HepG2 (cell line): ENCODE results near the gene HSPA1L. TPM values are rescaled to one million over a fixed set of nuclear protein-coding genes. Genes with fewer than 3 reads are reported as not detected.
A peak's percentile ranks its signal among the peaks of the same experiment; 100 is the strongest.

ENCODE experiments used
- ATAD3A ChIP-seq: sonication (generic); formaldehyde crosslinking; IDR thresholded peaks from 2 replicates; pipeline ENCODE4 v1.4.0; 2020; ENCODE audit warnings: missing genetic modification reagents
- BHLHE40 ChIP-seq: IDR thresholded peaks from 2 replicates; pipeline ENCODE4 v1.6.1; 2011; ENCODE audit warnings: low read length, improper control_type of control experiment
- CC2D1A ChIP-seq: sonication (generic); formaldehyde crosslinking; IDR thresholded peaks from 2 replicates; pipeline ENCODE4 v1.8.1; 2023; ENCODE audit warnings: mild to moderate bottlenecking, missing genetic modification reagents
- DR1 ChIP-seq: sonication (generic); formaldehyde crosslinking; IDR thresholded peaks from 2 replicates; pipeline ENCODE4 v1.8.0; 2021; ENCODE audit warnings: mild to moderate bottlenecking, missing genetic modification reagents, inconsistent platforms
- EHMT2 ChIP-seq: fragments of 200-600 bp; sonication (generic); IDR thresholded peaks from 2 replicates; pipeline ENCODE4 v1.7.0; 2017; ENCODE audit warnings: antibody characterized with exemption, low read depth, low read length, borderline replicate concordance
- EP300 ChIP-seq, 3 experiments: sonication (generic) in 1 of 3; formaldehyde crosslinking in 1 of 3; IDR thresholded peaks; 2 replicates each; pipeline versions ENCODE4 v1.5.1 to v1.6.1; 2011 to 2020; ENCODE audit warnings: low read depth in 2 of 3, low read length in 2 of 3, borderline replicate concordance in 1 of 3, improper control_type of control experiment in 1 of 3, mild to moderate bottlenecking in 1 of 3, missing genetic modification reagents in 1 of 3, moderate library complexity in 1 of 3
- FOSL2 ChIP-seq: sonication (generic); formaldehyde crosslinking; IDR thresholded peaks from 2 replicates; pipeline ENCODE4 v1.4.0; 2020; ENCODE audit warnings: missing genetic modification reagents
- KDM2A ChIP-seq: sonication (generic); formaldehyde crosslinking; IDR thresholded peaks from 2 replicates; pipeline ENCODE4 v1.4.0; 2020; ENCODE audit warnings: low read depth, missing genetic modification reagents, borderline replicate concordance
- KLF15 ChIP-seq: sonication (generic); formaldehyde crosslinking; IDR thresholded peaks from 2 replicates; pipeline ENCODE4 v1.8.1; 2023; ENCODE audit warnings: borderline replicate concordance, mild to moderate bottlenecking, inconsistent platforms, missing genetic modification reagents, mixed read lengths
- NR2C2 ChIP-seq: sonication (generic); formaldehyde crosslinking; IDR thresholded peaks from 2 replicates; pipeline ENCODE4 v1.4.0; 2020; ENCODE audit warnings: missing genetic modification reagents, mild to moderate bottlenecking, moderate library complexity, borderline replicate concordance
- PAX8 ChIP-seq: sonication (generic); formaldehyde crosslinking; IDR thresholded peaks from 2 replicates; pipeline ENCODE4 v1.8.0; 2022; ENCODE audit warnings: mild to moderate bottlenecking, missing genetic modification reagents, borderline replicate concordance
- POLR2G ChIP-seq: fragments of 200-400 bp; formaldehyde crosslinking; IDR thresholded peaks from 2 replicates; pipeline ENCODE4 v1.6.1; 2018; ENCODE audit warnings: mild to moderate bottlenecking, low read depth, low read length, moderate library complexity
- SKI ChIP-seq: fragments of 450-650 bp; IDR thresholded peaks from one replicate; pipeline ENCODE4 v1.6.1; 2018; ENCODE audit warnings: mild to moderate bottlenecking; ENCODE audit not compliant: partially characterized antibody
- TAF1 ChIP-seq: sonication (generic); formaldehyde crosslinking; IDR thresholded peaks from 2 replicates; pipeline ENCODE4 v1.4.0; 2020; ENCODE audit warnings: missing genetic modification reagents
- ZBTB7A ChIP-seq: sonication (generic); formaldehyde crosslinking; IDR thresholded peaks from 2 replicates; pipeline ENCODE4 v1.8.0; 2022; ENCODE audit warnings: mild to moderate bottlenecking, missing genetic modification reagents
- ZFP82 ChIP-seq: sonication (generic); formaldehyde crosslinking; IDR thresholded peaks from 2 replicates; pipeline ENCODE4 v1.5.1; 2020; ENCODE audit warnings: mild to moderate bottlenecking, missing genetic modification reagents, borderline replicate concordance
- ZNF232 ChIP-seq: sonication (generic); formaldehyde crosslinking; IDR thresholded peaks from 2 replicates; pipeline ENCODE4 v1.4.0; 2020; ENCODE audit warnings: missing genetic modification reagents, borderline replicate concordance
- ZNF251 ChIP-seq: sonication (generic); formaldehyde crosslinking; IDR thresholded peaks from 2 replicates; pipeline ENCODE4 v1.9.0; 2021; ENCODE audit warnings: mild to moderate bottlenecking, missing genetic modification reagents
- ZNF616 ChIP-seq: sonication (generic); formaldehyde crosslinking; IDR thresholded peaks from 2 replicates; pipeline ENCODE4 v1.5.0; 2020; ENCODE audit warnings: low read depth, mild to moderate bottlenecking, missing genetic modification reagents
- polyA plus RNA-seq, 8 experiments: library from polyadenylated mRNA; depleted of rRNA in 3 of 8; stranded (reverse) in 7 of 8; unstranded in 1 of 8; fragments of >200 nt; fragmentation: Illumina TruSeq in 4 of 8; extraction: Trizol in 4 of 8; gene quantifications; 2 replicates each; pipeline versions ENCODE4 v1.2.1 to v1.2.3, GENCODE V29; 2011 to 2016; ENCODE audit warnings: low read depth in 4 of 8, missing spikeins in 1 of 8, mixed read lengths in 1 of 8; ENCODE audit not compliant: insufficient read depth in 1 of 8
- total RNA-seq, 5 experiments: library from RNA; depleted of rRNA; stranded (reverse); fragments of >200 nt; fragmentation: Illumina TruSeq; extraction: Trizol; gene quantifications; 2 replicates each; pipeline ENCODE4 v1.2.3, GENCODE V29; 2016; ENCODE audit warnings: low read depth in 1 of 5
- TF ChIP-seq, protein P1 (sequence below): sonication (generic); formaldehyde crosslinking; conservative IDR thresholded peaks from 2 replicates; pipeline ENCODE4 v1.4.0; 2020; ENCODE audit warnings: missing genetic modification reagents
- TF ChIP-seq, protein P2 (sequence below): sonication (generic); formaldehyde crosslinking; IDR thresholded peaks from 2 replicates; pipeline ENCODE4 v1.5.1; 2020; ENCODE audit warnings: missing genetic modification reagents, mild to moderate bottlenecking, borderline replicate concordance
- TF ChIP-seq, protein P3 (sequence below): sonication (generic); formaldehyde crosslinking; IDR thresholded peaks from 2 replicates; pipeline ENCODE4 v1.5.1; 2020; ENCODE audit warnings: mild to moderate bottlenecking, missing genetic modification reagents, moderate library complexity

The HSPA1L gene
- total and polyA plus RNA-seq, 2 of the 13 experiments (the other 11 are each of a cell fraction or from before 2014, with no cell fraction given) = 0.55 to 1.0 TPM

DNA sequence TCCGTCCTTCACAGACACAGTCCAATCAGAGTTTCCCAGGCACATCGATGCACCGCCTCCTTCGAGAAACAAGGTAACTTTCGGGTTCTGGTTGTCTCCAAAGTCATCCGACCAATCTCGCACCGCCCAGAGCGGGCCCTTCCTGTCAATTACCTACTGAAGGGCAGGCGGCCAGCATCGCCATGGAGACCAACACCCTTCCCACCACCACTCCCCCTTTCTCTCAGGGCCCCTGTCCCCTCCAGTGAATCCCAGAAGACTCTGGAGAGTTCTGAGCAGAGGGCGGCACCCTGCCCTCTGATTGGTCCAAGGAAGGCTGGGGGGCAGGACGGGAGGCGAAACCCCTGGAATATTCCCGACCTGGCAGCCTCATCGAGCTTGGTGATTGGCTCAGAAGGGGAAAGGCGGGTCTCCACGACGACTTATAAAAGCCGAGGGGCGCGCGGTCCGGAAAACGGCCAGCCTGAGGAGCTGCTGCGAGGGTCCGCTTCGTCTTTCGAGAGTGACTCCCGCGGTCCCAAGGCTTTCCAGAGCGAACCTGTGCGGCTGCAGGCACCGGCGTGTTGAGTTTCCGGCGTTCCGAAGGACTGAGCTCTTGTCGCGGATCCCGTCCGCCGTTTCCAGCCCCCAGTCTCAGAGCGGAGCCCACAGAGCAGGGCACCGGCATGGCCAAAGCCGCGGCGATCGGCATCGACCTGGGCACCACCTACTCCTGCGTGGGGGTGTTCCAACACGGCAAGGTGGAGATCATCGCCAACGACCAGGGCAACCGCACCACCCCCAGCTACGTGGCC, 12.4 kb upstream of the HSPA1L start, which contains the start of gene HSPA1B (continued):
- peak; percentile 98 for TF ChIP-seq DR1 (CRISPR knock-in tag)
- peak; percentile 30 for TF ChIP-seq SKI
- peak; percentile 100 for TF ChIP-seq POLR2G
- TF ChIP-seq ZBTB7A = peak; percentile 77; the same call in 1 of the 2 replicates
- TF ChIP-seq, protein P1, sequence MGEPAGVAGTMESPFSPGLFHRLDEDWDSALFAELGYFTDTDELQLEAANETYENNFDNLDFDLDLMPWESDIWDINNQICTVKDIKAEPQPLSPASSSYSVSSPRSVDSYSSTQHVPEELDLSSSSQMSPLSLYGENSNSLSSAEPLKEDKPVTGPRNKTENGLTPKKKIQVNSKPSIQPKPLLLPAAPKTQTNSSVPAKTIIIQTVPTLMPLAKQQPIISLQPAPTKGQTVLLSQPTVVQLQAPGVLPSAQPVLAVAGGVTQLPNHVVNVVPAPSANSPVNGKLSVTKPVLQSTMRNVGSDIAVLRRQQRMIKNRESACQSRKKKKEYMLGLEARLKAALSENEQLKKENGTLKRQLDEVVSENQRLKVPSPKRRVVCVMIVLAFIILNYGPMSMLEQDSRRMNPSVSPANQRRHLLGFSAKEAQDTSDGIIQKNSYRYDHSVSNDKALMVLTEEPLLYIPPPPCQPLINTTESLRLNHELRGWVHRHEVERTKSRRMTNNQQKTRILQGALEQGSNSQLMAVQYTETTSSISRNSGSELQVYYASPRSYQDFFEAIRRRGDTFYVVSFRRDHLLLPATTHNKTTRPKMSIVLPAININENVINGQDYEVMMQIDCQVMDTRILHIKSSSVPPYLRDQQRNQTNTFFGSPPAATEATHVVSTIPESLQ (CRISPR knock-in tag) = no peak
- peak; percentile 69; the same call in 1 of the 2 replicates for TF ChIP-seq ATAD3A (CRISPR knock-in tag)
- TF ChIP-seq EHMT2 = no peak
- TF ChIP-seq BHLHE40 = 0 out of 2 replicates have a peak, but pooled peaks have one; percentile 22
- TF ChIP-seq CC2D1A (CRISPR knock-in tag) = no peak
- peak in 1 of 2 experiments; percentile 82; a peak in 2 of 4 replicates for TF ChIP-seq EP300 (IDR thresholded peaks at IDR 0.05; ENCODE audit: low read depth in 2 of 2, low read length in 2 of 2)
- peak; percentile 26; the same call in 1 of the 2 replicates for TF ChIP-seq EP300 (CRISPR knock-in tag; IDR thresholded peaks at IDR 0.05; ENCODE audit: borderline replicate concordance)
- TF ChIP-seq KLF15 (CRISPR knock-in tag) = peak; percentile 56; the same call in 1 of the 2 replicates
- peak; percentile 97 for TF ChIP-seq TAF1 (CRISPR knock-in tag)
- TF ChIP-seq ZNF616 (CRISPR knock-in tag) = peak; percentile 69; the same call in 1 of the 2 replicates
- no peak; the same call in 1 of the 2 replicates for TF ChIP-seq ZFP82
- no peak for TF ChIP-seq NR2C2 (CRISPR knock-in tag)
- TF ChIP-seq ZNF232 (CRISPR knock-in tag) = peak; percentile 89; the same call in 1 of the 2 replicates
- peak; percentile 45 for TF ChIP-seq FOSL2 (CRISPR knock-in tag)
- 0 out of 2 replicates have a peak, but pooled peaks have one; percentile 39 for TF ChIP-seq ZNF251 (CRISPR knock-in tag)
- TF ChIP-seq, protein P2, sequence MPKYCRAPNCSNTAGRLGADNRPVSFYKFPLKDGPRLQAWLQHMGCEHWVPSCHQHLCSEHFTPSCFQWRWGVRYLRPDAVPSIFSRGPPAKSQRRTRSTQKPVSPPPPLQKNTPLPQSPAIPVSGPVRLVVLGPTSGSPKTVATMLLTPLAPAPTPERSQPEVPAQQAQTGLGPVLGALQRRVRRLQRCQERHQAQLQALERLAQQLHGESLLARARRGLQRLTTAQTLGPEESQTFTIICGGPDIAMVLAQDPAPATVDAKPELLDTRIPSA = peak; percentile 87; the same call in 1 of the 2 replicates
- TF ChIP-seq, protein P3, sequence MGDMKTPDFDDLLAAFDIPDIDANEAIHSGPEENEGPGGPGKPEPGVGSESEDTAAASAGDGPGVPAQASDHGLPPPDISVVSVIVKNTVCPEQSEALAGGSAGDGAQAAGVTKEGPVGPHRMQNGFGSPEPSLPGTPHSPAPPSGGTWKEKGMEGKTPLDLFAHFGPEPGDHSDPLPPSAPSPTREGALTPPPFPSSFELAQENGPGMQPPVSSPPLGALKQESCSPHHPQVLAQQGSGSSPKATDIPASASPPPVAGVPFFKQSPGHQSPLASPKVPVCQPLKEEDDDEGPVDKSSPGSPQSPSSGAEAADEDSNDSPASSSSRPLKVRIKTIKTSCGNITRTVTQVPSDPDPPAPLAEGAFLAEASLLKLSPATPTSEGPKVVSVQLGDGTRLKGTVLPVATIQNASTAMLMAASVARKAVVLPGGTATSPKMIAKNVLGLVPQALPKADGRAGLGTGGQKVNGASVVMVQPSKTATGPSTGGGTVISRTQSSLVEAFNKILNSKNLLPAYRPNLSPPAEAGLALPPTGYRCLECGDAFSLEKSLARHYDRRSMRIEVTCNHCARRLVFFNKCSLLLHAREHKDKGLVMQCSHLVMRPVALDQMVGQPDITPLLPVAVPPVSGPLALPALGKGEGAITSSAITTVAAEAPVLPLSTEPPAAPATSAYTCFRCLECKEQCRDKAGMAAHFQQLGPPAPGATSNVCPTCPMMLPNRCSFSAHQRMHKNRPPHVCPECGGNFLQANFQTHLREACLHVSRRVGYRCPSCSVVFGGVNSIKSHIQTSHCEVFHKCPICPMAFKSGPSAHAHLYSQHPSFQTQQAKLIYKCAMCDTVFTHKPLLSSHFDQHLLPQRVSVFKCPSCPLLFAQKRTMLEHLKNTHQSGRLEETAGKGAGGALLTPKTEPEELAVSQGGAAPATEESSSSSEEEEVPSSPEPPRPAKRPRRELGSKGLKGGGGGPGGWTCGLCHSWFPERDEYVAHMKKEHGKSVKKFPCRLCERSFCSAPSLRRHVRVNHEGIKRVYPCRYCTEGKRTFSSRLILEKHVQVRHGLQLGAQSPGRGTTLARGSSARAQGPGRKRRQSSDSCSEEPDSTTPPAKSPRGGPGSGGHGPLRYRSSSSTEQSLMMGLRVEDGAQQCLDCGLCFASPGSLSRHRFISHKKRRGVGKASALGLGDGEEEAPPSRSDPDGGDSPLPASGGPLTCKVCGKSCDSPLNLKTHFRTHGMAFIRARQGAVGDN (CRISPR knock-in tag) = peak; percentile 88
- TF ChIP-seq PAX8 (CRISPR knock-in tag) = no peak
- TF ChIP-seq KDM2A (CRISPR knock-in tag) = peak; percentile 82; the same call in 1 of the 2 replicates
